ENCODE measurements around the gene CDV3.

Gene CDV3

DNA sequence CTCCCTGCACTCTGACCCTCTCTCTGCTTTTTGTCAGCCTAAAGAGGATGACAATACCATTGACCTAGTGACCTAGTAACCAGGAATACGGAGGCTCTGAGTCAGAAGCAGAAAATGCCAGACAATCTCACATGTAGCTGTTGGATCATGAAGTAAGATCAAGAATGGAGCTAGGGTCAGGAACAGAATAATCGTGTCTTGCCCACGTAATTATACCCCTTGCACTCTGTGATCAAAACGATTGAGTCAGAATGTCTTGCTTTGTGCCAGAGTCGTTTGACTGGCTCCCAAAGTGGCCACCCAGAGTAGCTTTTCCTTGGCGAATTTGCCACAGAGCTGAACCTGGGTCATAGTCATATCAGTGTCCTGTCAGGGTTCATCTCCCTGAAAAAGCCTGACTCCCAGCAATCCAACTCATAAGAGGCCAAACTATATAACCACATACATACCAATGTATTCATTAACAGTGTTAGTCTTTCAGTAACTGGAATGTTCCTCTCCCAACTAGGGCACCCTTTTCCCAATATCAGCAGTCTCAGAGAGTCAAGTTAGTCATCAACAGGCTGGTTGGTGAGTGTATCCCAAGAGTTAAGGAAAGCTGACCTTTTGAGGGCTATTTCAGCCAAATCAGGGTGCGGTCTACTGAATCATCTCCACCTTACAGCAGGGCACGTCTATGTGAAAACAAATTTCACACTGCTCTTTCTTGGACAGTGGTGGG, 5.0 kb upstream of the CDV3 start:
- DNase-seq, result no peak

GRCh38 chr3:133570139-133570936, 3.1 kb upstream of the CDV3 start:
- no peak for DNase-seq

DNA sequence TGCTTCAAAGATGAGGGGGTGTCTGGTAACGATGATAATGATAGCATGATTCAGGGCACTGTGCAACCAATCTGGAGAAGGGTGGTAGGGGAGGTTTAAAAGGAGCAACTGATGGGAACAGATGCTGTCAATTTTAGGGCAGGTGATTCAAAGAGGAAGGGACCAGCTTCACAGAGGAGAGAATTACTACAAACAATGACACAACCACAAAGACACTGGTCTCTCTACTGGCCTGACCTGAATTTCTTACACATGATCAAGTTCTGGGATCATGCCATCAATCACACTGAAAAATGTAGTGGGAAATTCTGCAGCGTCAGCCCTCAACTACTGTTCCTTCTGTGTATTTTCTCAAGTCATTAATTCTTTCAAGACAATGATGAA, 2.6 kb upstream of the CDV3 start:
- DNase-seq, result no peak

DNA sequence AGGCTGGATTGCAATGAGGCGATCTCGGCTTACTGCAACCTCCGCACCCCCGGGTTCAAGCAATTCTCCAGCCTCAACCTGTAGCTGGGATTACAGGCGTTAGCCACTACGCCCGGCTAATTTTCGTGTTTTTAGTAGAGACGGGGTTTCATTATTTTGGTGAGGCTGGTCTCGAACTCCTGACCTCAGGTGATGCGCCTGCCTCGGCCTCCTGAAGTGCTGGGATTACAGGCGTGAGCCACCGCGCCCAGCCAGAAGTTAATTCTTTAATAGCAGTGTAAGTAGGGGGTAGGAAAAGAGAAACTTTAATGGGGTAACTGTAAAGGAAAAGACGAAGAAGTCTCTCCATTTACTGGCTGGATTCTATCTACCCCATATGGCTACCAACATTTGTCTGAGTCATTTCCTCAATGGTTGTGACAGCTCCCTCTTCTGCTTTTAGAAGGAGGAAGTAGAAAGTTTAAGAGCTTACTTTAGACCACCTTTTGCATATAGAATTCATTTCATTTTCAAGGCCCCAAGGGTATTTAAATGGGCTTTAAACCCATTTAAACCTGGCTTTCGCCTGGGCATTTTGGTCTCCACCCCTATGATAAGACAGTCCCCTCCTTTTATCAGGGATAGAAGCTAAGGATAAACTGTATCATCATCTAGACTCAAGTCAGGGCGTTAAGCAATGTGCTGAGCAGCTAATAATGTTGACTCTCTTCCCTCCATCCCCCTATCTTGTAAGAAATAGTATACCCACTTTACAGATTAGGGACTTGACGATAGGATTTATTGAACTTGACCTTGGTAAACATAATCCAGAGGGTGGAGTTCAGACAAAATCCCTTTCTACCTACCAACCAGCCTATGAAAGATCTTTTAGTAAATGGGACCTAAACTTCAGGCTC, 1.1 kb upstream of the CDV3 start:
- DNase-seq, result peak; percentile 13 to 50

- DNase-seq, result peak; percentile 100
These were observed 345 bp upstream of the CDV3 start for GRCh38 chr3:133573054-133573628.

- DNase-seq, result peak; percentile 75 to 79
These were observed 885 bp downstream of the CDV3 start for GRCh38 chr3:133574260-133574881.

DNA sequence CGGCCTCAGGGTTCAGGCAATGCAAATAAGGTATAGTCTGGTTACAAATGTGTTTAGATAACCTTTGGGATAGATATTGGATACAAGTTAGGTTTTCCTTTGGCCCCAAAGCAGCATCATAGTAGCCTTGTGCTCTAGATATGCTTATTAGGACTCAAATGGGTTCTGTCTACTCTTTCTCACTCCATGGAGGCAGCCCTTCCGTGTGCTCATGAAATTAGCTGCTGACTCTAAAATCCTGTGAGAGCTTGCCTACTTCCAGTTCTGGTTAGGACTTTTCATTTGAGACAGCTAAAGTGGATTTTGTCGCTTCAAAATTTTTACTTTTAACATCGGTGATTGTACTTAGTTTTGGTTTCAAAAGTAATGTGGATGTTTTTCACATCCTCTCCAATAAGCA, 1.6 kb downstream of the CDV3 start:
- DNase-seq, result no peak

DNA sequence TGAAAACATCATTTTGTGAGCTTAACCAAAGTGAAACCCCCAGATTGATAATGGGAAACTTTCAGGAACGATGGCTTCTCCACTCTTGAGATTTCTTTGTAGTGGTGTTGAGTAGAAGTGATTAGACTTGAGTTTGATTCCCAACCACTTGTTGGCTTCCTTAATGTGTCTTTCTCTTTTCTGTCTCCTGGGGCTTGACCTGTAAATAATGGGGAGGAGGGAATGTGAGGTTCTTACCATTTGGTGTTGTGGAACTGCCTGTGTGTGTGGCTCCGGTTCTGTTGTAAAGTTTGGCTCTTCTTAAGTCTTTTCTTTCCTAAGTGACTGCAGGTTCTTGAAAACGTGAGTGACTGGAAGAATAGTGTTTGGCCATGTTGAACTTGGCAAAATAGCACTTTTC, 2.7 kb downstream of the CDV3 start:
- no peak for DNase-seq

DNA sequence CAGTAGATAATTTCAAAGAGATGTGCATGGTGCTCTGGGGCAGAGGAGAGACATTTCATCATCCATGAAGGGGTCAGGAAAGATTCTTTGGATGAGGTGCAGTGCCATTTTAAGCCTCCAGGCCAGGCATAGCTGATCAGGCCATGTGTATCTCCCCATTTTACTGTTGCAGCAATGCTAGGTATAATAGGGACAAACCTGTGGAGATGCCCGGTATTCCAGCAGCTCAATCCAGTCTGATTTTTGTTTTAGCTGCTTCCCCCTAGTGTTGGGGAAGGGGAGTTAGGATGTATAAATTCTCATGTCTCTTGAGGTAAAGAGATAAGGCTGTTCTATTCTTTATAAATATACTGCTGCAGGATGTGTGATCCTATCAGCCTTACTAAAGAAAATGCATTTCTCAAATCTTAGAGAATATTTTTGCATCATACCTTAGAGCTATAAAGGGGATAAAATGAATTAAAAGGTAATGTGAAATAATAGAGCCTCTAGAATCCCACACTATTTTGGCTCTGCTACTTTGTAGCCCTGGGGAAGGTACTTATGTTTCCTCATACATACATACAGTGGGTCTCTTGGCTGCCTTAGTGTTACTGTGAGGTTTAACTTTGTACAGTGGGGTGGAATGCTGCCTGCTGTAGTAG, 5.2 kb downstream of the CDV3 start:
- DNase-seq, result no peak

DNA sequence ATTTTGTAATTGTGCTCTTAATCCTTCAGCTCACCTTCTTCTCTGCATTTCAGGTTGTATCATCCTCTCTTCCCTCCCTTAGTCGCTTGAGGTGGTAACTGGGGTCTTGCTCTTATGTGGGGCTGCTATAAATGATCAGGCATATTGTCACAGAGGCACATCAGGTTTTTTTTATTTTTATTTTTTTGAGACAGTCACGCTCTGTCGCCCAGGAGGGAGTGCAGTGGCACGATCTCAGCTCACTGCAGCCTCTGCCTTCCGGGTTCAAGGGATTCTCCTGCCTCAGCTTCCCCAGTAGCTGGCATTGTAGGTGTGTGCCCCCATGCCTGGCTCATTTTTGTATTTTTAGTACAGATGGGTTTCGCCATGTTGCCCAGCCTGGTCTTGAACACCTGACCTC, 9.9 kb downstream of the CDV3 start:
- DNase-seq, result no peak

DNA sequence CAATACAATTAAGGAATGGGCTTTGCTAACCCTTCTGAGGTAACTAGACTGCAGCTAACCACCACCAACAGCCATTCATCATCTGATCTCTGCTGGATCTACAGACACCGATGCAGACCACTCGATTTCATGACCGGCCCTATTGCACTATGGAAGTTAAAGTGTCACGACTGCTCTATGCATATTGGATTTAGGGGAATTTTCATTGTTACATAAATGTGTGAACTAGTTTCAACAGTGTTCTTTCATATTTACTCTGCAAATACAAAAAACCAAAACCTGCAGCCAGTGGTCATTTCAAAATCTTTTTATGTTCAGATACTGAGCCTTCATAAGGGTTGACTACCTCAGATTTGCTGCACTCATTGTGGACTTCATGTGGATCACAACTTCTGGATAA, 14.5 kb downstream of the CDV3 start:
- no peak for DNase-seq

DNA sequence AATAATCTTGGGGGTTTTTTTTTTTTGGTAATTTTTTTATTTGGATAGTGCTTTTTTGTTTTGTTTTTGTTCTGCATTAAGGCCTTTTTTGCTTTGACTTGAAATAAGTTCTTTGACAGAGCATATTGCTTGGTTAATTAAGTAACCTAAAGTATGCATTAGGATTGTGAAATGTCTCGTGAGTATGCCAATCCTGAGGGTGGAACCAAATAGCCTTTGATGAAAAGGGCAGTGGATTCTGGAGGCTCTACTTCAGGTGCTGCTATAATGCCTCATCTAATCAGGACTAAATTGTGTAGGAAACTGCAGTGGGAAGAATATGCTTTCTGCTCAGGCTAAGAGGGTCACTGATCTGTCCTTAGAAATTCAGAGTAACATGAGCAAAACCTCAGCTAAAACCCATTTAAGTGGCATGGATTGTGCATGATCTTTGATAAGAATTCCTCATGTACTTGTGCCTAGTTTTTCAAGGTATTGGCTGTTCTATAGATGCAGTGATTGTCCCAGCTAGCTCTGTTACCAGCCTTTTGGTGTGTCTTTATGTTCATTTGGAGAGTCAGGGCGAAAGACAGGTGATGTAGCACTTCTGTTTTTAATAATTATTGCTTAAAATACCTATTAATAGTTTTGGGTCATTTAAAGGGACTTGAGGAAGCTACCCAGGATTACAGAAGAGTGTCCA, 15.4 kb downstream of the CDV3 start:
- DNase-seq, result no peak

DNA sequence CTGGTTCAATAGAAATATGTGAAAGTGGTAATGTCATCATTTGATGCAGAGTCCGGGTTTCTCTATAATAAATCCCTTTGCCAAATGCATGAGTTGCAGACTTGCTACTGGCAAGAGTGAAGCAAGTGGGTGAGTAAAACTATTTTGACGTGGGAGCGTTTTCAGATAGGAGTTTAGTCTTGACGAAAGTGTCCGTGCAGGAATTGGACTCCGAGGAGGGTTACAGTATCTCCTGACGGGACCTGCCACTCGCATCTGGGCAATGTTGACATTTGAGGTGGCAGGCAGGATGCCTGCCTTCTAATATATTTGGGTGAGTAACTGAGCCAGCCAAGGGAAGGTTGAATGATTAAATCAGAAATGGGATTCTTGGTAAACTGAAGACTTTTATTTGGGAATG, 16.0 kb downstream of the CDV3 start:
- no peak for DNase-seq

DNA sequence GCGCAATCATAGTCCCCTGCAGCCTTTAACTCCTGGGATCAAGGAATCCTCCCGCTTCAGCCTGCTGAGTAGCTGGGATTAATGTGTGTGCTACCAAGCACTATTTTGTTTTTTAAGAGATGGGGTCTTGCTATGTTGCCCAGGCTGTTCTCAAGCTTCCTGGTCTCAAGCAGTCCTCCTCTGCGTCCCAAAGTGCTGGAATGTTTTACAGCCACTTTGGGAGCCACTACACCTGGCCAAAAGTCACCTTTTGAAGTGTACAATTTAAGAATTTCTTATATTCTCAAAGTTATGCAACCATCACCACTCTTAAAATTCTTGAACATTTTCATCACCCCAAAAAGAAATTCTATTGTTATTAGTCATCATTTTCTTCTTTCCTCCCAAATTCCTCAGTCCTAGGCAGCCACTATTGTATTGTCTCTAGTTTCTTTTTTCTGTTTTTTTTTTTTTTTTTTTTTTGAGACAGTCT, 17.8 kb downstream of the CDV3 start:
- no peak for DNase-seq

DNA sequence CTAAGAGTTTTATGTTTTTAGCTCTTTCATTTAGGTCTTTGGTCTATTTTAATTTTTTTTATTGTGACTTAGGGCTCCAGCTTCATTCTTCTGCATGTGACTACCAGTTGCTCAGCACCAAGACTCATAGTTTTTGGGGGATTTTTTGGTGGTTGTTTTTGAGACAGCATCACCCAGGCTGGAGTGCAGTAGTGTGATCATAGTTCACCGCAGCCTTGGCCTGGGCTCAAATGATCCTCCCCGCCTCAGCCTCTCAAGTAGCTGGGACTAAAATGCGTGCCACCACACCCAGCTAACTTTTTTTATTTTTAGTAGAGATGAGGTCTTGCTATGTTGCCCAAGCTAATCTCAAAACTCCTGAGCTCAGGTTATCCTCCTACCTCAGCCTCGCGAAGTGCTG, 19.4 kb downstream of the CDV3 start:
- no peak for DNase-seq

DNA sequence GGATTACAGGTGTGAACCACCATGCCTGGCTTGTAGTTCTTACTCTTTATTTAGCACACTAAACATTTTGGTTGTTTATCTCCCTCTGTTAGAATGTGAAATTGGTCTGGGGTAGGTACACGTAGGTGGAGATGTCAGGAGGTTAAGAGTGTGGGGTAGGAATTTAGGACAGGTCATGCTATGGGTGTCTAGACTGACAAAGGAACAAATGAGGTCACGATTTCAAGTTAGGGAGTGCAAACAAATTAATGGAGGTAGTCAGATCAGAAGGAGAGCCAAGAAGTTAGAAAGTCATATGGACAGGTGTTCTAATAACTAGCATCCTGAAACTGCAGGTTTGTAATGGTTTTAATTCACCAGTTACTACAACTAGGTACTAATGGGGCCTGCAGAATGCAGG, 19.8 kb downstream of the CDV3 start:
- no peak for DNase-seq

DNA sequence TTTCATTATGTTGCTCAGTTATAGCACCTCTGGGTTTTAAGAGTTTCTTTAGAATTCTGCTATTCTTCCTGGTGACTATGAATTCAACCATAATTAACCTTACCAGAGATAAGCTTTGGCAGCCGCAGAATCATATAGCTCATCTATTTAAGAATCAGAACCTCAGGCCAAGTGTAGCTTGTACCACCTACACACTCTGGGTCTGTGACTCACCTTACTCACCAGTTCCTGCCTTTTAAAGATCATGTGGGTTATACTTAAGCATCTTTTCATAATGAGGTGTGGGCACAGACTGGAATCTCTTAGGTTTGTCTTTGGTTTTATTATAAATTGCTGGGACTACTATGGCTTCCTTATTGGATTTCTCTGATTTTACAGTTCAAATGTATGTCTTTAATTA, 21.9 kb downstream of the CDV3 start:
- no peak for DNase-seq

GRCh38 chr3:133598405-133598804, 24.9 kb downstream of the CDV3 start:
- no peak for DNase-seq

DNA sequence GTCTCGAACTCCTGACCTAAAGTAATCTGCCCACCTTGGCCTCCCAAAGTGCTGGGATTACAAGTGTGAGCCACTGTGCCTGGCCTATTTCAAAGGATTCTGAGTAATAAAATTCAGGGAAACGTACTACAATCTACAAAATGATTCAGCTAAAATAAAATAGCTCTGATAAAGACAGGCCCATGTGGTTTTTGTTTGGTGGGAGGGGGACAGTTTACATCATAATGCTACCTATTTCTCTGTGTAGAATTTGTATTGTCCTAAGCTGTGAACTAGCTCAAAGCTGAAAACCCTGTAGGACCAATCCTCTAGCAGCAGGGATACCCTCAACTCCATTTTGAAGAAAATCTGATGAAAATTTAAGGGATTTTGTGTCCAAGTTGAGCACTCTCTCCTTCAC, 25.8 kb downstream of the CDV3 start:
- DNase-seq, result no peak

DNA sequence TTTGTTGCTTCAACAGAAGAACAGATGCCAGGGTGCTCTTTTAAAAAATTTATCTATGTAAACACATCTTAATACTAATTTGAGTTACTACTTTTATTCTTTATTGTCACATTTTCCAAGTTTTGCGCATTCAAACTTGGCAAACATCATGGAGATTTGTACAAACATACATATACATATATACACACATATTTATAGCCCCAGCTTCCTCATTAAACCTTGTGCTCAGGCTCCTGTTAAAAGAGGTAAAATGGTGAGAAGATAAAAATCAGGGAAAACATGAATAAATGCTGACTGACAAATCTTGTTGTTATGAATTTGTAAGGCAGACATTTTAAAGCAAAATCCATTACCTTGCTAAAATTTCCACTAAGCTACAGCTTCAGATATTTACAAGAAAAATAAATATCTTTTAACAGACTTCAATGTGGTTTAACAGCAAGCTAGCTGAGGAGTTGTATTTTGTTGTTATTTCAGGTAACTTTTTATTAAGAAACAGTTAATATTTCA, 27.1 kb downstream of the CDV3 start:
- no peak for DNase-seq

- no peak for DNase-seq
These were observed 32.9 kb downstream of the CDV3 start for GRCh38 chr3:133606342-133606741.

Data from CD4-positive, alpha-beta T cell treated with Interleukin-1 beta for 1 hour (primary cell).